ENCODE data around the gene PTPRT.

The PTPRT gene

DNA sequence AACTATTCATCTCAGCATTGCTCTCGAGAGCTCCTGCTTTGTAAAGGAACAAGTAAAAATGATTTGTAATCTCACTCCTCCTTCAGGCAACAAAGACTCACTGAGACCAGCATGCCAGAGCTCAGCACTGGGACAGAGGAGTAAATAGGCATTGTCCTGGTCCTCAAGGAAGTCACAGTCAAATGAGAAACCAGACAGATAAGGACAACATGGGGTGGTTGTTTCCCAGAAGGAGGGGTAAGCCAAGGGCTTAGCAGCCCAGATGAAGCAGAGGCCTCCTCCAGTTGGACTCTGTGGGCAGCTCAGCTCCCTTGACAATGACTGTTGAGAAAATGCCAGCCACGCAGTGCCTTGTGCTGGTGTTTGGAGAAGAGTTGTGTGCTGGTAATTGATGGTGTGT lies 1145.8 kb downstream of the PTPRT start:
- Histone ChIP-seq H3K4me1 (ENCODE audit: control insufficient read depth, insufficient read depth, low read length) (no peaks in the 10 kb centered on the region), H3K27ac (ENCODE audit: extremely low read depth, low read depth, low read length) (no peak overlapping the region), H3K9me3 (ENCODE audit: control insufficient read depth, insufficient read depth, low read depth, low read length) (no peaks in the 10 kb centered on the region), H3K4me3 (ENCODE audit: low read depth, low read length) (no peak overlapping the region), H3K36me3 (ENCODE audit: control insufficient read depth in 2 of 2, insufficient read depth in 1 of 2, low read length in 2 of 2) (no peaks in the 10 kb centered on the region)
- TF ChIP-seq, protein P1, sequence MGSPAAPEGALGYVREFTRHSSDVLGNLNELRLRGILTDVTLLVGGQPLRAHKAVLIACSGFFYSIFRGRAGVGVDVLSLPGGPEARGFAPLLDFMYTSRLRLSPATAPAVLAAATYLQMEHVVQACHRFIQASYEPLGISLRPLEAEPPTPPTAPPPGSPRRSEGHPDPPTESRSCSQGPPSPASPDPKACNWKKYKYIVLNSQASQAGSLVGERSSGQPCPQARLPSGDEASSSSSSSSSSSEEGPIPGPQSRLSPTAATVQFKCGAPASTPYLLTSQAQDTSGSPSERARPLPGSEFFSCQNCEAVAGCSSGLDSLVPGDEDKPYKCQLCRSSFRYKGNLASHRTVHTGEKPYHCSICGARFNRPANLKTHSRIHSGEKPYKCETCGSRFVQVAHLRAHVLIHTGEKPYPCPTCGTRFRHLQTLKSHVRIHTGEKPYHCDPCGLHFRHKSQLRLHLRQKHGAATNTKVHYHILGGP (tag by site-specific recombination; IDR thresholded peaks at IDR 0.05): no peak
- TF ChIP-seq SCRT1 (tag by site-specific recombination; IDR thresholded peaks at IDR 0.05; ENCODE audit: borderline replicate concordance): no peak
- no peak for TF ChIP-seq ZFP69B (tag by site-specific recombination; IDR thresholded peaks at IDR 0.05)
- TF ChIP-seq, protein P2, sequence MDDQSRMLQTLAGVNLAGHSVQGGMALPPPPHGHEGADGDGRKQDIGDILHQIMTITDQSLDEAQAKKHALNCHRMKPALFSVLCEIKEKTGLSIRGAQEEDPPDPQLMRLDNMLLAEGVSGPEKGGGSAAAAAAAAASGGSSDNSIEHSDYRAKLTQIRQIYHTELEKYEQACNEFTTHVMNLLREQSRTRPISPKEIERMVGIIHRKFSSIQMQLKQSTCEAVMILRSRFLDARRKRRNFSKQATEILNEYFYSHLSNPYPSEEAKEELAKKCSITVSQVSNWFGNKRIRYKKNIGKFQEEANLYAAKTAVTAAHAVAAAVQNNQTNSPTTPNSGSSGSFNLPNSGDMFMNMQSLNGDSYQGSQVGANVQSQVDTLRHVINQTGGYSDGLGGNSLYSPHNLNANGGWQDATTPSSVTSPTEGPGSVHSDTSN (CRISPR knock-in tag; IDR thresholded peaks at IDR 0.05): no peak
- no peak for TF ChIP-seq ZNF335 (tag by site-specific recombination; conservative IDR thresholded peaks at IDR 0.05)
- TF ChIP-seq, protein P3, sequence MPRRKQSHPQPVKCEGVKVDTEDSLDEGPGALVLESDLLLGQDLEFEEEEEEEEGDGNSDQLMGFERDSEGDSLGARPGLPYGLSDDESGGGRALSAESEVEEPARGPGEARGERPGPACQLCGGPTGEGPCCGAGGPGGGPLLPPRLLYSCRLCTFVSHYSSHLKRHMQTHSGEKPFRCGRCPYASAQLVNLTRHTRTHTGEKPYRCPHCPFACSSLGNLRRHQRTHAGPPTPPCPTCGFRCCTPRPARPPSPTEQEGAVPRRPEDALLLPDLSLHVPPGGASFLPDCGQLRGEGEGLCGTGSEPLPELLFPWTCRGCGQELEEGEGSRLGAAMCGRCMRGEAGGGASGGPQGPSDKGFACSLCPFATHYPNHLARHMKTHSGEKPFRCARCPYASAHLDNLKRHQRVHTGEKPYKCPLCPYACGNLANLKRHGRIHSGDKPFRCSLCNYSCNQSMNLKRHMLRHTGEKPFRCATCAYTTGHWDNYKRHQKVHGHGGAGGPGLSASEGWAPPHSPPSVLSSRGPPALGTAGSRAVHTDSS (tag by site-specific recombination; IDR thresholded peaks at IDR 0.05): no peak
- TF ChIP-seq ZNF529 (tag by site-specific recombination; IDR thresholded peaks at IDR 0.05; ENCODE audit: insufficient replicate concordance): no peak
- TF ChIP-seq MYNN (tag by site-specific recombination; IDR thresholded peaks at IDR 0.05; ENCODE audit: borderline replicate concordance): no peak
- TF ChIP-seq, protein P4, sequence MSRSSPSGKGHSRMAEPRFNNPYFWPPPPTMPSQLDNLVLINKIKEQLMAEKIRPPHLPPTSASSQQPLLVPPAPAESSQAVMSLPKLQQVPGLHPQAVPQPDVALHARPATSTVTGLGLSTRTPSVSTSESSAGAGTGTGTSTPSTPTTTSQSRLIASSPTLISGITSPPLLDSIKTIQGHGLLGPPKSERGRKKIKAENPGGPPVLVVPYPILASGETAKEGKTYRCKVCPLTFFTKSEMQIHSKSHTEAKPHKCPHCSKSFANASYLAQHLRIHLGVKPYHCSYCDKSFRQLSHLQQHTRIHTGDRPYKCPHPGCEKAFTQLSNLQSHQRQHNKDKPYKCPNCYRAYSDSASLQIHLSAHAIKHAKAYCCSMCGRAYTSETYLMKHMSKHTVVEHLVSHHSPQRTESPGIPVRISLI (tag by site-specific recombination; IDR thresholded peaks at IDR 0.05): no peak
- TF ChIP-seq ZNF600 (tag by site-specific recombination; IDR thresholded peaks at IDR 0.05): no peak
- TF ChIP-seq KLF16 (tag by site-specific recombination; IDR thresholded peaks at IDR 0.05): no peak
- TF ChIP-seq ZNF473 (tag by site-specific recombination; IDR thresholded peaks at IDR 0.05): no peak
- no peak for TF ChIP-seq BCL11A (tag by site-specific recombination; IDR thresholded peaks at IDR 0.05; ENCODE audit: low read depth)
- ChIA-PET POLR2A (no interaction called here), CTCF (no interaction called here)

DNA sequence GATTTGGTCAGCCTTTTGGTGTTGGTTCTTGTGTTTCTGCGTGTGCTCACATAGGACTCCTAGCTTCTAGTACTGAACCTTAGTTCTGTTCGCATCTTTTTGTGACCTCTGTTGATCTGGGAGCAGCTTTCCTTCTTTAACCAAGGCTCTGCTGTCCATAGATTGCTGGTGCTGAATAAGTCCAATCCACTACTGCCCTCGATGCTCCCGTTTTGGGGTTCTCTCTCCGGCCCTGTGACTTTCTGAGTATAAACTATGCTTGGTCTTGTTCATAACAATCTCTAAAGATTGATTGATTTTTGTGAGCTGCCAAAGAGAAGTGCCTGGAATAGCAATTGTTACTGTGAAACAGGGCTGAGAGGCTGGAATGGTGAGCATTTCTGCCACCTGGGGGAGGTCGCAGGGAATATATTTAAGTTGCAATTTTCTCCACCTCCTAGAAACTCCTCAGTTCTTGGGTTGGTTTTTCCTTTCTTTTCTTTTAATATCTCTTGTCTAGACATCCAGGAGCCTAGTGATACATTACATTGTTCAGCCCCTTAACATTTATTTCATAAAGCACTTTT lies 1148.6 kb downstream of the PTPRT start:
- Histone ChIP-seq H3K27ac (ENCODE audit: extremely low read depth, low read depth, low read length) (no peak overlapping the region), H3K9me3 (ENCODE audit: control insufficient read depth, insufficient read depth, low read depth, low read length) (no peaks in the 10 kb centered on the region), H3K36me3 (ENCODE audit: control insufficient read depth in 2 of 2, insufficient read depth in 1 of 2, low read length in 2 of 2) (no peaks in the 10 kb centered on the region), H3K4me3 (ENCODE audit: low read depth, low read length) (no peak overlapping the region), H3K4me1 (ENCODE audit: control insufficient read depth, insufficient read depth, low read length) (no peaks in the 10 kb centered on the region)
- ChIA-PET CTCF (interaction anchor here (0.6 to 1.5 kb wide), 5 partner anchors 29 to 307 kb away, joined by 3 to 5 read pairs (median 4); no protein-coding TSS in a partner anchor), POLR2A (no interaction called here)
- no peak for TF ChIP-seq ZIC2 (tag by site-specific recombination; IDR thresholded peaks at IDR 0.05)
- TF ChIP-seq KLF8 (tag by site-specific recombination; IDR thresholded peaks at IDR 0.05): no peak
- TF ChIP-seq, protein P5, sequence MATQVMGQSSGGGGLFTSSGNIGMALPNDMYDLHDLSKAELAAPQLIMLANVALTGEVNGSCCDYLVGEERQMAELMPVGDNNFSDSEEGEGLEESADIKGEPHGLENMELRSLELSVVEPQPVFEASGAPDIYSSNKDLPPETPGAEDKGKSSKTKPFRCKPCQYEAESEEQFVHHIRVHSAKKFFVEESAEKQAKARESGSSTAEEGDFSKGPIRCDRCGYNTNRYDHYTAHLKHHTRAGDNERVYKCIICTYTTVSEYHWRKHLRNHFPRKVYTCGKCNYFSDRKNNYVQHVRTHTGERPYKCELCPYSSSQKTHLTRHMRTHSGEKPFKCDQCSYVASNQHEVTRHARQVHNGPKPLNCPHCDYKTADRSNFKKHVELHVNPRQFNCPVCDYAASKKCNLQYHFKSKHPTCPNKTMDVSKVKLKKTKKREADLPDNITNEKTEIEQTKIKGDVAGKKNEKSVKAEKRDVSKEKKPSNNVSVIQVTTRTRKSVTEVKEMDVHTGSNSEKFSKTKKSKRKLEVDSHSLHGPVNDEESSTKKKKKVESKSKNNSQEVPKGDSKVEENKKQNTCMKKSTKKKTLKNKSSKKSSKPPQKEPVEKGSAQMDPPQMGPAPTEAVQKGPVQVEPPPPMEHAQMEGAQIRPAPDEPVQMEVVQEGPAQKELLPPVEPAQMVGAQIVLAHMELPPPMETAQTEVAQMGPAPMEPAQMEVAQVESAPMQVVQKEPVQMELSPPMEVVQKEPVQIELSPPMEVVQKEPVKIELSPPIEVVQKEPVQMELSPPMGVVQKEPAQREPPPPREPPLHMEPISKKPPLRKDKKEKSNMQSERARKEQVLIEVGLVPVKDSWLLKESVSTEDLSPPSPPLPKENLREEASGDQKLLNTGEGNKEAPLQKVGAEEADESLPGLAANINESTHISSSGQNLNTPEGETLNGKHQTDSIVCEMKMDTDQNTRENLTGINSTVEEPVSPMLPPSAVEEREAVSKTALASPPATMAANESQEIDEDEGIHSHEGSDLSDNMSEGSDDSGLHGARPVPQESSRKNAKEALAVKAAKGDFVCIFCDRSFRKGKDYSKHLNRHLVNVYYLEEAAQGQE (tag by site-specific recombination; IDR thresholded peaks at IDR 0.05): peak; percentile 81
- no peak for TF ChIP-seq ZNF768 (tag by site-specific recombination; IDR thresholded peaks at IDR 0.05)
- no peak for TF ChIP-seq ZNF610 (tag by site-specific recombination; IDR thresholded peaks at IDR 0.05; ENCODE audit: borderline replicate concordance)
- no peak for TF ChIP-seq ZNF354C (tag by site-specific recombination; IDR thresholded peaks at IDR 0.05; ENCODE audit: borderline replicate concordance, low read depth)
- no peak for TF ChIP-seq BCL11A (tag by site-specific recombination; IDR thresholded peaks at IDR 0.05; ENCODE audit: low read depth)
